HEK293T (cell line): Measurements from ENCODE around the gene CREB5.

Source experiments
- CTCF ChIA-PET: fragments of 350-600 bp; formaldehyde crosslinking; extraction: SDS; loops from one replicate; lab custom pipeline; 2021; ENCODE audit warnings: antibody characterized with exemption, inconsistent platforms; lab: Yijun Ruan, JAX
- POLR2A ChIA-PET: fragments of 350-600 bp; formaldehyde crosslinking; extraction: SDS; loops from one replicate; lab custom pipeline; 2020; ENCODE audit warnings: antibody characterized with exemption, inconsistent platforms; lab: Yijun Ruan, JAX
- DNase-seq: peaks from one replicate; pipeline ENCODE4 v3.0.0; 2012; ENCODE audit warnings: mixed read lengths; ENCODE audit errors: extremely low spot score
- ARNT ChIP-seq: fragments of 450-650 bp; IDR thresholded peaks from 2 replicates; pipeline ENCODE4 v1.6.1; 2017; ENCODE audit warnings: mild to moderate bottlenecking
- BHLHE40 ChIP-seq: fragments of 450-650 bp; IDR thresholded peaks from 2 replicates; pipeline ENCODE4 v1.6.1; 2016; ENCODE audit warnings: mild to moderate bottlenecking, moderate library complexity, borderline replicate concordance
- CTBP1 ChIP-seq: fragments of 450-650 bp; IDR thresholded peaks from 2 replicates; pipeline ENCODE4 v1.6.1; 2016; ENCODE audit warnings: borderline replicate concordance
- ELF4 ChIP-seq: fragments of 450-650 bp; IDR thresholded peaks from 2 replicates; pipeline ENCODE4 v1.6.1; 2017; ENCODE audit warnings: antibody characterized with exemption
- FOXA1 ChIP-seq: fragments of 450-650 bp; IDR thresholded peaks from 2 replicates; pipeline ENCODE4 v1.6.1; 2016; ENCODE audit warnings: mild to moderate bottlenecking
- FOXK2 ChIP-seq: fragments of 450-650 bp; IDR thresholded peaks from 2 replicates; pipeline ENCODE4 v1.6.1; 2016; ENCODE audit warnings: mild to moderate bottlenecking
- FOXM1 ChIP-seq: fragments of 450-650 bp; IDR thresholded peaks from 2 replicates; pipeline ENCODE4 v1.6.1; 2017; ENCODE audit warnings: mild to moderate bottlenecking, borderline replicate concordance
- HDGF ChIP-seq: fragments of 450-650 bp; IDR thresholded peaks from 2 replicates; pipeline ENCODE4 v1.6.1; 2017; ENCODE audit warnings: antibody characterized with exemption, borderline replicate concordance
- L3MBTL2 ChIP-seq: fragments of 450-650 bp; conservative IDR thresholded peaks from 2 replicates; pipeline ENCODE4 v1.6.1; 2016; ENCODE audit warnings: mild to moderate bottlenecking
- LEF1 ChIP-seq: fragments of 450-650 bp; IDR thresholded peaks from 2 replicates; pipeline ENCODE4 v1.6.1; 2017; ENCODE audit warnings: mild to moderate bottlenecking, borderline replicate concordance
- NFRKB ChIP-seq: fragments of 450-650 bp; IDR thresholded peaks from 2 replicates; pipeline ENCODE4 v1.6.1; 2016; ENCODE audit warnings: mild to moderate bottlenecking, moderate library complexity
- SP1 ChIP-seq: fragments of 450-650 bp; IDR thresholded peaks from 2 replicates; pipeline ENCODE4 v1.6.1; 2017
- SUZ12 ChIP-seq: fragments of 450-650 bp; IDR thresholded peaks from 2 replicates; pipeline ENCODE4 v1.6.1; 2016; ENCODE audit warnings: mild to moderate bottlenecking
- TARDBP ChIP-seq: fragments of 450-650 bp; IDR thresholded peaks from 2 replicates; pipeline ENCODE4 v1.6.1; 2016
- ZNF384 ChIP-seq: fragments of 450-650 bp; IDR thresholded peaks from 2 replicates; pipeline ENCODE4 v1.6.1; 2016
- TF ChIP-seq, protein P1 (sequence below): fragments of 450-650 bp; IDR thresholded peaks from 2 replicates; pipeline ENCODE4 v1.6.1; 2016

Gene CREB5

GRCh38 chr7:28729281-28729680 is 317.0 kb downstream of the CREB5 start:
- DNase-seq, result no peak
- ChIA-PET POLR2A (interaction anchor here (1.5 kb wide), 1 partner anchor 44 kb away, joined by 3 read pairs; no protein-coding TSS in a partner anchor), CTCF (no interaction called here)
- TF ChIP-seq, protein P1, sequence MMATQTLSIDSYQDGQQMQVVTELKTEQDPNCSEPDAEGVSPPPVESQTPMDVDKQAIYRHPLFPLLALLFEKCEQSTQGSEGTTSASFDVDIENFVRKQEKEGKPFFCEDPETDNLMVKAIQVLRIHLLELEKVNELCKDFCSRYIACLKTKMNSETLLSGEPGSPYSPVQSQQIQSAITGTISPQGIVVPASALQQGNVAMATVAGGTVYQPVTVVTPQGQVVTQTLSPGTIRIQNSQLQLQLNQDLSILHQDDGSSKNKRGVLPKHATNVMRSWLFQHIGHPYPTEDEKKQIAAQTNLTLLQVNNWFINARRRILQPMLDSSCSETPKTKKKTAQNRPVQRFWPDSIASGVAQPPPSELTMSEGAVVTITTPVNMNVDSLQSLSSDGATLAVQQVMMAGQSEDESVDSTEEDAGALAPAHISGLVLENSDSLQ, result peak; percentile 37; the same call in 1 of the 2 replicates
- TF ChIP-seq FOXA1, result no peak

DNA sequence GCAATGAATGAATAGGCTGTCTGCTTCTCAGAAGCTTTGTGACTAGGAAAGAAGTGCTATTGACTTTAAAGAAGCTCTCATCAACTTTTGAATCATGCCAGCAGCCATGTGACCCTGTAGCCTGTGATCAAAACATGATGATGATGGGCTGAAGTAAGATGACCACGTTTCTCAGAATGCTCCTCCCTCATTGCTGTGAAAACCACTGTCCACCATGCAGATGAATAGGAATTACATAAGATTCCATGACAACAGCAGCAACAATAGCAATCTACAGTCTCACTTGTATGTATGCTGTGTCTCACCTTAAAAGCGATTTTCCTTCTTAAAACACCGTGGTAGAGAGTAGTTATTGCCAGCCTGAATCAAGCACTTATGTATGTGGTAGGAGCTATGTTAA is 317.4 kb downstream of the CREB5 start:
- POLR2A ChIA-PET, result interaction anchor here (1.5 kb wide), 1 partner anchor 44 kb away, joined by 3 read pairs; no protein-coding TSS in a partner anchor
- CTCF ChIA-PET, result no interaction called here
- DNase-seq, result no peak
- no peak for TF ChIP-seq BHLHE40
- no peak for TF ChIP-seq CTBP1
- TF ChIP-seq ARNT, result no peak
- no peak for TF ChIP-seq FOXM1
- no peak for TF ChIP-seq SUZ12
- TF ChIP-seq FOXK2, result no peak
- no peak for TF ChIP-seq ELF4
- TF ChIP-seq HDGF, result no peak
- TF ChIP-seq NFRKB, result no peak
- TF ChIP-seq LEF1, result no peak
- TF ChIP-seq ZNF384, result no peak
- no peak for TF ChIP-seq SP1
- TF ChIP-seq TARDBP, result no peak
- no peak for TF ChIP-seq L3MBTL2
- TF ChIP-seq, protein P1, result no peak
- no peak for TF ChIP-seq FOXA1

DNA sequence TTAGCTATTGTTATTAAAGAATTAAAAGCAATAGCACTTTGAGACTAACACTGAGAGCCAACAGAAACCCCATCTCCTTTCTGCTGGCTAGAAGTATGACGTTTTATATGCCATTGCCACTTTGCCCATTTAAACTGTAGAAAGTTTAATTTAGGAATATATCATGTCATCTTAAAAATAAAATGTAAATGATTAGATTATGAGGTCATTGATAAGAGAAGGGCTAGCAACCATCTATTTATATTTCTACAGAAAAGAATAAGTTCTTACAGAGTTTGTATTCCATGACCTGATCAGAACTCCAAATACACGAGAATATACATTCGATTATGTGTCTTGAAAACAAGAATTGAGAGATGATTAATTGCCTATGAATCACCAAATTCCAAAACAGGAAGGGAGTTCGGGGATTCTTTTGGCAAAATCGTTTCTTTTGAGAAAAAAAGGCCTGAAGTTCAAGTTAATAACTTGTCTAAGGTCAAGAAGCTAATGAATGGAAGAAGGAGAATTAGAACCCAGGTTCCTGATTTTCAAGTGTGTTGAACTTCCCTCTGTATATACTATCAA is 318.9 kb downstream of the CREB5 start:
- no peak for DNase-seq
- TF ChIP-seq TARDBP (no peak), SP1 (no peak), FOXK2 (no peak), ELF4 (no peak), HDGF (no peak), CTBP1 (no peak), FOXM1 (no peak), ARNT (no peak), FOXA1 (no peak), NFRKB (no peak), ZNF384 (no peak)
- TF ChIP-seq, protein P1, result no peak
- ChIA-PET CTCF (interaction anchor here (0.6 to 1.2 kb wide), 2 partner anchors 17 to 62 kb away, joined by 3 read pairs; no protein-coding TSS in a partner anchor), POLR2A (no interaction called here)

DNA sequence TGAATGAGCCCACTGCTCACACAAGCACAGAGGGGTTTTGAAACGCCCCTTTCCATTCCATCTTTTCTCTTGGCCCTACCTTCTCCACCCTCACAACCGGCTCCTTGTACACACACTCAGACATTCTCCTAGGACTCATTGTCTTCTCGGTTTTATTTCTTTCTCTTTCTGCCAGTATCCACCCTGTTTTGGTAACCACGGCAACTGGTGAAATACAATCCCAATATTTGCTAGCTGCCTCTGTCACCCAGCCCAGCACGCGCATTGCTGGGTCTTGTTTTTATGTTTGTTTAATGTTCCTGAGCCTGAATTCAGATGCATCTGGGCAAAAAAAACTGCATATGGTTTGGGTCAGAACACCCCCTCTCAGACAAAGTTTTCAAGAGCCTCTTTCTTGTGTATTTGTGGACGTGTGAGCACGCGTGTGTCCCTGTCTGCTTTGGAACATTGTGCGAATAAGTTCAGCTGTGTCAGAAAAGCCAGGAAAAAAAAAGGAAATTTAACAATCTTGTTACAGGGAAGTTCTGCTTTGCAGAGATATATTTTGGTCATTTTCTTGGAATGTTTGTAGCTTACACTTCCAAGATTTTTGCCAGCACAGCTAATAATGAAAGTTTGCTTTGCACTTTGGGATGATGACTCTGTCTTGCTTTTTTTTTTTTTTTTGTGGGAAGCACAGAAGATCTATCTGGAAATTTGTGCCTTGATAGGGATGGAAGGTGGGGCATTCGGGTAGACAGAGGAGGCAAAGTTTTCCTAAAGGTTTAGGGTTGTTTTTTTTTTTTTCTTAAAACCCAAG is 320.0 kb downstream of the CREB5 start:
- TF ChIP-seq, protein P1, result no peak
- TF ChIP-seq FOXA1 (no peak), TARDBP (no peak), FOXM1 (no peak), ZNF384 (no peak), HDGF (no peak), SP1 (no peak), CTBP1 (no peak), FOXK2 (no peak), ARNT (no peak), SUZ12 (no peak), LEF1 (no peak), ELF4 (no peak), L3MBTL2 (no peak), BHLHE40 (no peak)
- ChIA-PET CTCF (interaction anchor here (0.6 to 1.2 kb wide), 2 partner anchors 16 to 63 kb away, joined by 3 read pairs; no protein-coding TSS in a partner anchor), POLR2A (interaction anchor here (0.7 kb wide), 1 partner anchor 122 kb away, joined by 3 read pairs; no protein-coding TSS in a partner anchor)
- peak; percentile 24 for DNase-seq

DNA sequence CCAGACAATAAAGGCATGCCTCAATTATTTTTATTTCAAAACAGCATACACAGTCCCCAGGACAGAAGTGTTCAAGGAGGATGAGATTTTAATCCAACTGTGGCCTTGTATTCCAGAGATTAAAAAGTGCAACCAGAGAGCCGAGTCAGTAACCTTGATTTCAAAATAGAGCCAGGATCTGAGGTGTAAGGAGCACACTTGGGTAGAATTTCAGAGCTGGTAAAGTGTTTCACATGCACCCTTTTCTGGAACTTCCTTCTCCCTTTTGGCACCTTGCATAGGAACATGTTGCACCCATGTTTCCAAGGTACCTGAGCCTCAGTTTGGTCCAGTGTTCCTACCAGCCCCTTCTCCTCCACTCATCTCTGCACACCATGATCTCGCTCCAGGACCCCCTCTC is 320.7 kb downstream of the CREB5 start:
- TF ChIP-seq, protein P1, result no peak
- TF ChIP-seq CTBP1, result no peak
- no peak for TF ChIP-seq ARNT
- no peak for TF ChIP-seq NFRKB
- no peak for TF ChIP-seq SUZ12
- no peak for TF ChIP-seq L3MBTL2
- no peak for TF ChIP-seq SP1
- no peak for TF ChIP-seq ELF4
- no peak for TF ChIP-seq FOXM1
- no peak for TF ChIP-seq HDGF
- ChIA-PET POLR2A (no interaction called here), CTCF (no interaction called here)
- DNase-seq, result no peak
